ENCODE results near the gene APOC3. TPM values are rescaled to one million over a fixed set of nuclear protein-coding genes. Genes with fewer than 3 reads are reported as not detected.

The APOC3 gene
- total RNA-seq, 1 donor from 2014 or later, result 83.1 TPM

DNA sequence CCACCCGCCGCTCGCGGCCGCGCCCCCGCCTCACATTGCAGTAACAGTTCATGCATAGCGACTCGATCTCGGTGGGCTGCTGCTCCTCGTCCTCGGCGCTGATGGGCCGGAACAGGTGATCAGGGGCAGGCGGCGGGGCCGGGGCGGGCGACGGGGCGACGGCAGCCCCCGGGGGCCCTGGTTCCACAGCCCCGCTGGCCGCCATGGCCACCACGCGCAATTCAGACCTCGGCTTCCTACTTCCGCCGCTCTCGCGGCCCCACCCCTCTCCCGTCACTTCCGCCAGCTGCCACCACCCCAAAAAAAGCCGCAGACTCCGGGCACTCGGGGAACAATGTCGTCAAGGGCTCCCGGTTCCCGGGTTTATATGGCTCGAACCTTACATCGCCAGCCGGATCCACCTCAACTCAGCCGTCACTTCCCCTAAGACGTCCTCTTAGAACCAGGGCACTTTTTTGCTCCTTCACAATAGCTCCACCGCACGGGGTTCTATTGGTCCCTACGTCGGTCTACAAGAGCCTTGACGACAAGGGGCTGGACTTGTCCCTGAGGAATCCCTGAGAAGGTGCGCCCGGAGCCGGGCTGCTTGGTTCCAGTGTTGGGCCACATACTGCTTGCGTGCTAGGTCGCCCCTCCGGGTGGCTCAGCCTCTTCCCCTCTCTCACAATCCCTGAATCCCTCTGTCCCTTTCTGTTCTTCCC is 41.8 kb upstream of the APOC3 start, which contains the start of gene ZPR1:
ZPR1 (minus strand) TSS at position 238 of the 701 bp plus-strand sequence; CDS start at position 205, 33 bp downstream.
- peak; percentile 46 to 91 for DNase-seq (ENCODE audit: low spot score in 2 of 2)
- Histone ChIP-seq H3K36me3 (peaks cover 29 to 38% of the 10 kb centered on the region in 2 donors), H3K9me3 (no peaks in the 10 kb centered on the region), H3K4me1 (peaks cover 0 to 14% of the 10 kb centered on the region in 2 donors), H3K4me3 (peak within 1 kb of the TSS; percentile 92 to 93), H3K27ac (peak within 1 kb of the TSS; percentile 77 to 90), H3K27me3 (no peaks in the 10 kb centered on the region)
- TF ChIP-seq CTCF (IDR thresholded peaks at IDR 0.05), result no peak
- intact Hi-C loops (cut with DNase I), result loop anchor here (1.0 to 5.0 kb wide), 4 partner anchors 15 to 539 kb away; partner anchors contain the start of gene CEP164

DNA sequence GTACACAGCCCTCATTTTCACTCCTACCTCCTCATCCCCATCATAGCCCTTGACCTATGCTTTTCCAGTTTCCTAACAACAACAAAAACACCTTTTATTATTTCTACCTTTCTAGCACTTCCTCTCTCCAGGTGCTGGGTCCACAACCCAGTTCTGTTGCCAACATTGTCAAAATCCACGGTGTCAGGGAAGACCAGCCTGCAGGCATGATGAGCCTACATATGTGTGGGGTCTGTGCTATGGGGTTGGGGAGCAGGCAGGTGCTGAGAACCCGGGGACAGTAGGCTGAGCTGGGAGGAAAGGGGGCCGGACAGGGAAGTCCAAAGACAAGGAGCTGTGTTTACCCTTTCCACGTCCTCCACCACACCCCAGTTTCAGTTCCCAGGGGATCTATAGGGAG is 41.2 kb upstream of the APOC3 start:
- H3K4me1 ChIP-seq, result peaks cover 0 to 14% of the 10 kb centered on the region in 2 donors
- no peak for DNase-seq (ENCODE audit: low spot score in 2 of 2)
- intact Hi-C loops (cut with DNase I), result loop anchor here (1.0 to 5.0 kb wide), 4 partner anchors 15 to 539 kb away; partner anchors contain the start of gene CEP164
- H3K36me3 ChIP-seq, result peaks cover 23 to 32% of the 10 kb centered on the region in 2 donors
- peak overlapping the region; percentile 77 to 90 for H3K27ac ChIP-seq
- no peaks in the 10 kb centered on the region for H3K27me3 ChIP-seq
- no peaks in the 10 kb centered on the region for H3K9me3 ChIP-seq
- no peak for TF ChIP-seq CTCF (IDR thresholded peaks at IDR 0.05)
- peak overlapping the region; percentile 92 to 93 for H3K4me3 ChIP-seq

DNA sequence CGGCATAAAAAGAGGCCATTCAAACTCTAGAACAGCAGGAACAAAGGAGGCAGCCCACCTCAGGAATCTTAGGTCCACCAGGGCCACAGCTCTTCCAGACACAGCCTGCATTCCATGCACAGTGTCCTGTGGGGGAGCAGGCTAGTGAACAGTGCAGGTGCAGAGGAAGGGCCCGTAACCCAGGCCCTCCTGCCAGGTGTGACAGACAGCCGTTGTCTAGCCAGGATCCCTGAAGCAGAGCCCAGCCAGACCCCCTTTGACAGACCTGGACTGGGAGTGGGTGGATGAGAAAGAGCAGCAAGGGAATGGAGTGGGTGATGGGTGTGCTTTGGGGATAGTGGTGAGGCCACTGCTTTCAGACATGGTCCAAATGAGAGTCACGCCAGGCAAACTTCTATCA is 40.7 kb upstream of the APOC3 start:
- TF ChIP-seq CTCF (IDR thresholded peaks at IDR 0.05), result no peak
- Histone ChIP-seq H3K4me3 (no peak overlapping the region), H3K9me3 (no peaks in the 10 kb centered on the region), H3K36me3 (peaks cover 21 to 28% of the 10 kb centered on the region in 2 donors), H3K27ac (no peak overlapping the region), H3K4me1 (peaks cover 0 to 14% of the 10 kb centered on the region in 2 donors), H3K27me3 (no peaks in the 10 kb centered on the region)
- intact Hi-C loops (cut with DNase I), result loop anchor here (1.0 to 5.0 kb wide), 4 partner anchors 16 to 538 kb away; partner anchors contain the start of gene CEP164
- no peak for DNase-seq (ENCODE audit: low spot score in 2 of 2)

- Histone ChIP-seq H3K4me3 (no peak overlapping the region), H3K27ac (no peak overlapping the region), H3K9me3 (no peaks in the 10 kb centered on the region), H3K4me1 (peaks cover 0 to 14% of the 10 kb centered on the region in 2 donors), H3K27me3 (no peaks in the 10 kb centered on the region), H3K36me3 (peaks cover 6 to 13% of the 10 kb centered on the region in 2 donors)
- DNase-seq (ENCODE audit: low spot score in 2 of 2), result no peak
- no peak for TF ChIP-seq CTCF (IDR thresholded peaks at IDR 0.05)
- intact Hi-C loops (cut with DNase I), result loop anchor here (1.0 to 2.0 kb wide), 3 partner anchors 46 to 436 kb away; no protein-coding TSS in a partner anchor
Observed at GRCh38 chr11:116790167-116791001, 39.3 kb upstream of the APOC3 start.

DNA sequence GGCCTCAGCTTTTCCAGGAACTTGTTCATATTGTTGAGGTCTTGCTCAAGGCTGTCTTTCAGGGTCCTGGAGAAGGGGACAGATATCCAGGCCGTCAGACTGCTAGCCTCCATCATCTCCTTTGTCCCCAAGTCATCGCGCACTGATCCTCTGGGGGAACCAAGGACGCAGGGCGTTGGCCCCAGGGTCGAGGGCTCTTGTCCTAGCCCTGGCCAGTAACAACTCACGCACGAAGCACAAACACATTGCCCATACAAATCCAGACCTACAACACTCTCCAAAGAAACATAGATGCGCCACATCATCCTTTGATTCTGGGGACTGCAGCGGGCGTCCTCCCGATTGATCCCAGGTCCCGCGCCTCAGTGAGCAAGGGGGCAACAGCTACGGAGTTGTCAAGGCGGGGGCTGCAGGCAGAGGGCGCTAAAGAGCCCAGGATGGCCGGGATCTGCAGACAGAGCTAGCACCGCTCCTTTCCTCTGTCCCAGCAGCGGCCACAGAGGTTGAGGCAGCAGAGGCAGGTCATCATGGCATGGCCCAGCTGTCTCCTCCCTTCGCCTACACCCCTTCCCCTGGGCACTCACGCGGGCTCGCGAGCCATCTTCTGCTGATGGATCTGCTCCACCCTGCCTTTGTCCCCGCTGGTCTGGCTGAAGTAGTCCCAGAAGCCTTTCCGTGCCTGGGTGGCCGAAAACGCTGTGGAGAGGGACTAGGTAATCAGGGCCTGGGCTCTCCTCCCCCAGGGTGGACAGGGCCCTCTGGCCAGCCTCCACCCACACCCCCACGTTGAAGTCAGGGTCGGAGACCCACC is 38.5 kb upstream of the APOC3 start:
- Histone ChIP-seq H3K9me3 (no peaks in the 10 kb centered on the region), H3K4me3 (peak overlapping the region in 1 of 2 donors; percentile 40), H3K27me3 (no peaks in the 10 kb centered on the region), H3K4me1 (peaks cover 0 to 14% of the 10 kb centered on the region in 2 donors), H3K27ac (no peak overlapping the region), H3K36me3 (peaks cover 0 to 5% of the 10 kb centered on the region in 2 donors)
- DNase-seq (ENCODE audit: low spot score in 2 of 2), result peak in 1 of 2 donors; percentile 87
- TF ChIP-seq CTCF (IDR thresholded peaks at IDR 0.05), result peak; percentile 86 to 91 (median 90)
- intact Hi-C loops (cut with DNase I), result loop anchor here (1.0 to 2.0 kb wide), 3 partner anchors 45 to 436 kb away; no protein-coding TSS in a partner anchor

Measured in ascending aorta (tissue), 2 donors.